ENCODE data around the gene GRAMD1A. TPM values are rescaled to one million over a fixed set of nuclear protein-coding genes. Genes with fewer than 3 reads are reported as not detected.

GRAMD1A gene
- total and polyA plus RNA-seq, 5 donors from 2014 or later: 25.7 to 179 (median 35.6) TPM

- Mint-ChIP-seq H3K9me3 (peaks cover 0 to 1% (median 0%) of the 10 kb centered on the region in 7 donors), H3K27ac (peak overlapping the region in 1 of 3 donors; percentile 83), H3K27me3 (peaks cover 24% of the 10 kb centered on the region), H3K4me1 (peaks cover 1 to 34% (median 11%) of the 10 kb centered on the region in 4 donors), H3K4me3 (peak overlapping the region in 2 of 4 donors; percentile 36 to 52), H3K36me3 (no peaks in the 10 kb centered on the region)
- no peaks in the 10 kb centered on the region for H3K9me3 ChIP-seq (ENCODE audit: control insufficient read depth in 2 of 2, low read length in 2 of 2)
- H3K36me3 ChIP-seq (ENCODE audit: control insufficient read depth, insufficient read depth, low read length): no peaks in the 10 kb centered on the region
- no peak overlapping the region for H3K4me3 ChIP-seq (ENCODE audit: low read depth, low read length)
- DNase-seq: no peak
- no peaks in the 10 kb centered on the region for H3K27me3 ChIP-seq (ENCODE audit: control insufficient read depth, insufficient read depth, low read length)
- no peak for ATAC-seq (ENCODE audit: low read depth in 2 of 2)
- H3K27ac ChIP-seq (ENCODE audit: insufficient read depth, low read length, poor library complexity, severe bottlenecking): no peak overlapping the region
- H3K4me1 ChIP-seq (ENCODE audit: control insufficient read depth, insufficient read depth, low read length, poor library complexity, severe bottlenecking): peaks cover 20% of the 10 kb centered on the region
Measured at GRCh38 chr19:35037716-35038622, 37.8 kb downstream of the GRAMD1A start.

- Mint-ChIP-seq H3K4me3 (peak overlapping the region in 3 of 4 donors; percentile 18 to 52 (median 21)), H3K4me1 (peaks cover 0 to 35% (median 11%) of the 10 kb centered on the region in 4 donors)
- ATAC-seq (ENCODE audit: low read depth in 2 of 2): no peak
Measured at GRCh38 chr19:35038623-35039512, 38.7 kb downstream of the GRAMD1A start.

GRCh38 chr19:35039881-35040825 is 40.0 kb downstream of the GRAMD1A start:
- Mint-ChIP-seq H3K4me3 (peak overlapping the region; percentile 68 to 87 (median 79)), H3K27me3 (peaks cover 28% of the 10 kb centered on the region), H3K27ac (peak overlapping the region; percentile 69 to 94 (median 88)), H3K4me1 (peaks cover 0 to 48% (median 18%) of the 10 kb centered on the region in 4 donors), H3K9me3 (peaks cover 0 to 1% (median 0%) of the 10 kb centered on the region in 7 donors), H3K36me3 (no peaks in the 10 kb centered on the region)
- Histone ChIP-seq H3K27me3 (ENCODE audit: control insufficient read depth, insufficient read depth, low read length) (no peaks in the 10 kb centered on the region), H3K36me3 (ENCODE audit: control insufficient read depth, insufficient read depth, low read length) (no peaks in the 10 kb centered on the region), H3K9me3 (ENCODE audit: control insufficient read depth in 2 of 2, low read length in 2 of 2) (no peaks in the 10 kb centered on the region), H3K27ac (ENCODE audit: insufficient read depth, low read length, poor library complexity, severe bottlenecking) (no peak overlapping the region), H3K4me1 (ENCODE audit: control insufficient read depth, insufficient read depth, low read length, poor library complexity, severe bottlenecking) (peaks cover 20% of the 10 kb centered on the region), H3K4me3 (ENCODE audit: low read depth, low read length) (no peak overlapping the region)
- DNase-seq (no peak), ATAC-seq (ENCODE audit: low read depth in 2 of 2) (peak; percentile 26 to 33)

More at GRCh38 chr19:35038623-35039512, 38.7 kb downstream of the GRAMD1A start:
- Histone ChIP-seq H3K4me3 (ENCODE audit: low read depth, low read length) (no peak overlapping the region), H3K36me3 (ENCODE audit: control insufficient read depth, insufficient read depth, low read length) (no peaks in the 10 kb centered on the region), H3K27me3 (ENCODE audit: control insufficient read depth, insufficient read depth, low read length) (no peaks in the 10 kb centered on the region), H3K4me1 (ENCODE audit: control insufficient read depth, insufficient read depth, low read length, poor library complexity, severe bottlenecking) (peaks cover 20% of the 10 kb centered on the region), H3K9me3 (ENCODE audit: control insufficient read depth in 2 of 2, low read length in 2 of 2) (no peaks in the 10 kb centered on the region), H3K27ac (ENCODE audit: insufficient read depth, low read length, poor library complexity, severe bottlenecking) (no peak overlapping the region)
- H3K9me3 Mint-ChIP-seq: peaks cover 0 to 1% (median 0%) of the 10 kb centered on the region in 7 donors
- H3K27me3 Mint-ChIP-seq: peaks cover 21% of the 10 kb centered on the region
- no peaks in the 10 kb centered on the region for H3K36me3 Mint-ChIP-seq
- peak overlapping the region in 2 of 3 donors; percentile 56 to 79 for H3K27ac Mint-ChIP-seq
- DNase-seq: no peak

DNA sequence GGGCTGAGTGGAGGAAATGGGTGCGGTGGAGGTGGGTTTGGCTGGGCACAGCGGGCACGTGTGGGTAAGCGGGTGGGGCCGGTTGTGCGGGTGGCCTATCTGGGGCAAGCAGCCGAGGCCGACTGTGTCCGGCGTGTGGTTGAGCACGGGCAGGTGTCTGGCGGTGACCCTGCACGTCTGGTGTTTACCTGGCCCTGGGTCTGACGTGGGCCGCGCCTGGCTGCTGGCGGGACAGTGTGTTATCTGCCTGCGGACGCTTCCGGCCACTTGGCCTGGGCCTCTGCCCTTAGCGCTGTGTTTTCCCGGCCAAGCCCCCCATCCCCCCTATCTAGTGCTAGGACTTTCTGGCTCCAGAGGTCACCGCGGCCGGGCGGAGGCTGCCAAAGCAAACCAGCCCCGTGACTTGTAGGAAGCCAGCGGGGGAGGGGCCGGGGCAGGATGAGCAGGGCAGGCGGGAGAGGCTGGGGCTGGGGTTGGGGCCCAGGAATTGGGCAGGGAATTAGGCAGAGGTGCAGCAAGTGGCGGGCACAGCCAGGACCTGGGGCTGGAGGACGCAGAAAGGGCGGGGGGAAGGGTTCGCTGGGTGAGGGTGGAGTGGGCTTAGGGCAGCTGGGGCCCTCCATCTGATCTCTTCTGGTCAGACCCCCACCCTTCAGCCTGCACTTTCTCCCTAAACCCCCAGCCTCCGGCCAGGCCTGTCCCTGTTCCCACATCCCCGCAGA is 40.9 kb downstream of the GRAMD1A start:
- peaks cover 0 to 1% (median 0%) of the 10 kb centered on the region in 7 donors for H3K9me3 Mint-ChIP-seq
- Histone ChIP-seq H3K4me1 (ENCODE audit: control insufficient read depth, insufficient read depth, low read length, poor library complexity, severe bottlenecking) (peaks cover 24% of the 10 kb centered on the region), H3K27ac (ENCODE audit: insufficient read depth, low read length, poor library complexity, severe bottlenecking) (no peak overlapping the region), H3K27me3 (ENCODE audit: control insufficient read depth, insufficient read depth, low read length) (no peaks in the 10 kb centered on the region), H3K4me3 (ENCODE audit: low read depth, low read length) (no peak overlapping the region), H3K36me3 (ENCODE audit: control insufficient read depth, insufficient read depth, low read length) (no peaks in the 10 kb centered on the region), H3K9me3 (ENCODE audit: control insufficient read depth in 2 of 2, low read length in 2 of 2) (no peaks in the 10 kb centered on the region)
- peak overlapping the region; percentile 69 to 94 (median 88) for H3K27ac Mint-ChIP-seq
- ATAC-seq (ENCODE audit: low read depth in 2 of 2) (peak; percentile 24 to 32), DNase-seq (peak in 1 of 3 donors; percentile 40)
- peak overlapping the region in 3 of 4 donors; percentile 78 to 87 (median 80) for H3K4me3 Mint-ChIP-seq
- peaks cover 28% of the 10 kb centered on the region for H3K27me3 Mint-ChIP-seq
- peaks cover 0 to 56% (median 24%) of the 10 kb centered on the region in 4 donors for H3K4me1 Mint-ChIP-seq
- no peaks in the 10 kb centered on the region for H3K36me3 Mint-ChIP-seq

GRCh38 chr19:35041548-35042055 is 41.5 kb downstream of the GRAMD1A start, which contains the start of gene HPN:
Gene HPN, plus strand, starts transcription at chr19:35041721. Its CDS starts 786 bp downstream, at chr19:35042507.
- H3K4me3 ChIP-seq (ENCODE audit: low read depth, low read length): no peak within 1 kb of the TSS

DNA sequence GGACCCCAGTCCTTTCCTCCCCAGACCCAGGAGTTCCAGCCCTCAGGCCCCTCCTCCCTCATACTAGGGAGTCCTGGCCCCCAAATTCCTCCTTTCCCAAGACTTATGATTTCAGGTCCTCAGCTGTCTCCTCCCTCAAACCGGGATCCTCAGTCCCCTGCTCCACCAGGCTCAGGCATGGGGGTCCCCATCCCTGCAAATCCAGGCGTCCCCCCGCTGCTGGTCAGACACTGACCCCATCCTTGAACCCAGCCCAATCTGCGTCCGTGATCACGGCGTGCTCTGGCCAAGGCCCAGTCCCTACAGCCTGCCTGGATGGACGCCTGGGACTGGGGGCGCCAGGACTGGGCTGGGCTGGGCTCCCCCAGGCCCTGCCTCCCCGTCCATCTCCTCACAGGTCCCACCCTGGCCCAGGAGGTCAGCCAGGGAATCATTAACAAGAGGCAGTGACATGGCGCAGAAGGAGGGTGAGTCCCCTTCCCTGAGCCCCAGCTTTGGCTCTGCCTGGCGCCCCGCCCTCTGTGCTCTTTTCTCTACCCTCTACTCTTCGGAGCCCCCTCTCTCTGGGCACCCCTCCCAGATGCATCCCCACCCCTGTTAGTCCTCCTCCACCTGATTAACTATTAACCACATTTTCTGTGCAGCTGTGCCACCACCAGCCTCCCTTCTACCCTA is 42.1 kb downstream of the GRAMD1A start:
- H3K36me3 Mint-ChIP-seq: no peaks in the 10 kb centered on the region
- H3K27ac ChIP-seq (ENCODE audit: insufficient read depth, low read length, poor library complexity, severe bottlenecking): no peak overlapping the region
- H3K9me3 ChIP-seq (ENCODE audit: control insufficient read depth in 2 of 2, low read length in 2 of 2): no peaks in the 10 kb centered on the region
- H3K4me3 Mint-ChIP-seq: no peak overlapping the region
- H3K27ac Mint-ChIP-seq: peak overlapping the region in 1 of 3 donors; percentile 69
- H3K9me3 Mint-ChIP-seq: peaks cover 0 to 1% (median 0%) of the 10 kb centered on the region in 7 donors
- ATAC-seq (ENCODE audit: low read depth in 2 of 2) (no peak), DNase-seq (no peak)
- no peaks in the 10 kb centered on the region for H3K27me3 ChIP-seq (ENCODE audit: control insufficient read depth, insufficient read depth, low read length)
- peaks cover 0 to 56% (median 24%) of the 10 kb centered on the region in 4 donors for H3K4me1 Mint-ChIP-seq
- H3K4me3 ChIP-seq (ENCODE audit: low read depth, low read length): no peak overlapping the region
- peaks cover 28% of the 10 kb centered on the region for H3K27me3 Mint-ChIP-seq
- peaks cover 24% of the 10 kb centered on the region for H3K4me1 ChIP-seq (ENCODE audit: control insufficient read depth, insufficient read depth, low read length, poor library complexity, severe bottlenecking)
- H3K36me3 ChIP-seq (ENCODE audit: control insufficient read depth, insufficient read depth, low read length): no peaks in the 10 kb centered on the region

More at GRCh38 chr19:35041548-35042055, 41.5 kb downstream of the GRAMD1A start, which contains the start of gene HPN:
- Histone ChIP-seq H3K27ac (ENCODE audit: insufficient read depth, low read length, poor library complexity, severe bottlenecking) (no peak within 1 kb of the TSS), H3K36me3 (ENCODE audit: control insufficient read depth, insufficient read depth, low read length) (no peaks in the 10 kb centered on the region), H3K4me1 (ENCODE audit: control insufficient read depth, insufficient read depth, low read length, poor library complexity, severe bottlenecking) (peaks cover 24% of the 10 kb centered on the region), H3K27me3 (ENCODE audit: control insufficient read depth, insufficient read depth, low read length) (no peaks in the 10 kb centered on the region), H3K9me3 (ENCODE audit: control insufficient read depth in 2 of 2, low read length in 2 of 2) (no peaks in the 10 kb centered on the region)
- peak within 1 kb of the TSS in 3 of 4 donors; percentile 78 to 87 (median 80) for H3K4me3 Mint-ChIP-seq
- peaks cover 28% of the 10 kb centered on the region for H3K27me3 Mint-ChIP-seq
- DNase-seq (no peak), ATAC-seq (ENCODE audit: low read depth in 2 of 2) (no peak)
- peaks cover 0 to 1% (median 0%) of the 10 kb centered on the region in 7 donors for H3K9me3 Mint-ChIP-seq
- H3K36me3 Mint-ChIP-seq: no peaks in the 10 kb centered on the region
- H3K4me1 Mint-ChIP-seq: peaks cover 0 to 56% (median 24%) of the 10 kb centered on the region in 4 donors
- H3K27ac Mint-ChIP-seq: peak within 1 kb of the TSS; percentile 69 to 94 (median 88)
